ENCODE measurements around the gene FAM50B. TPM values are rescaled to one million over a fixed set of nuclear protein-coding genes. Genes with fewer than 3 reads are reported as not detected.

Gene FAM50B
- total and polyA plus RNA-seq, 10 of the 15 experiments (the other 5 are each of a cell fraction or from before 2014, with no cell fraction given): 0.58 to 10.2 (median 5.9) TPM

- DNase-seq (ENCODE audit: low read depth, low spot score): no peak
- H3K4me1 ChIP-seq (ENCODE audit: control insufficient read depth, insufficient read depth, low read length): no peaks in the 10 kb centered on the region
- POLR2A ChIA-PET: no interaction called here
- H4K20me1 ChIP-seq (ENCODE audit: control insufficient read depth, insufficient read depth): no peaks in the 10 kb centered on the region
- H3K27me3 ChIP-seq (replicated peaks in 1 of 2; ENCODE audit: control insufficient read depth in 2 of 2, insufficient read depth in 2 of 2, low read length in 1 of 2): no peaks in the 10 kb centered on the region
- RAD21 ChIA-PET (ENCODE audit: unreplicated experiment): interaction anchor here (1.0 to 1.1 kb wide), 2 partner anchors 38 to 96 kb away, joined by 3 read pairs; no protein-coding TSS in a partner anchor
- in situ Hi-C loops (cut with MboI): no loop called here
- TF ChIP-seq RAD21 (IDR thresholded peaks at IDR 0.05; ENCODE audit: insufficient read depth, low read depth, low read length): no peak
- no peak for TF ChIP-seq ZZZ3 (IDR thresholded peaks at IDR 0.05; ENCODE audit: control insufficient read depth, insufficient read length, low read depth)
- TF ChIP-seq CBFB (IDR thresholded peaks at IDR 0.05; ENCODE audit: low read depth): no peak
- TF ChIP-seq BACH1 (IDR thresholded peaks at IDR 0.05; ENCODE audit: borderline replicate concordance): no peak
- no peak for TF ChIP-seq E2F8 (IDR thresholded peaks at IDR 0.05; ENCODE audit: low read depth, partially characterized antibody)
- no peak for TF ChIP-seq SP1 (IDR thresholded peaks at IDR 0.05; ENCODE audit: low read depth, low read length)
- no peak for TF ChIP-seq EED (IDR thresholded peaks at IDR 0.05; ENCODE audit: low read depth)
- TF ChIP-seq CHD4 (IDR thresholded peaks at IDR 0.05): no peak
- no peak for TF ChIP-seq NR2C2 (IDR thresholded peaks at IDR 0.05; ENCODE audit: borderline replicate concordance, control insufficient read depth, insufficient read length, low read depth)
- TF ChIP-seq POLR2AphosphoS2 (IDR thresholded peaks at IDR 0.05; ENCODE audit: low read depth, low read length): no peak
- TF ChIP-seq EZH2 (IDR thresholded peaks at IDR 0.05; ENCODE audit: borderline replicate concordance, control insufficient read depth, low read depth, low read length): no peak
- no peak for TF ChIP-seq JUNB (IDR thresholded peaks at IDR 0.05)
- H3K36me3 ChIP-seq (ENCODE audit: control insufficient read depth in 2 of 2, insufficient read depth in 2 of 2, low read length in 1 of 2): no peaks in the 10 kb centered on the region
- no peak overlapping the region for H3K27ac ChIP-seq (ENCODE audit: control insufficient read depth, insufficient read depth)
- no TSS peak for BruUV-seq (replicated peaks)
- FAIRE-seq: no peak
- SMC1A ChIA-PET (ENCODE audit: uncharacterized antibody, unreplicated experiment): interaction anchor here (0.6 to 1.4 kb wide), 2 partner anchors 9 to 10 kb away, joined by 3 to 5 read pairs; no protein-coding TSS in a partner anchor
- H3K9me3 ChIP-seq (replicated peaks; ENCODE audit: control insufficient read depth, insufficient read depth, low read length): no peaks in the 10 kb centered on the region
- intact Hi-C loops (cut with micrococcal nuclease; ENCODE audit: unreplicated experiment): no loop called here
- no peak for ATAC-seq
- H3K4me2 ChIP-seq (ENCODE audit: control insufficient read depth, insufficient read depth): no peak overlapping the region
- no peak overlapping the region for H3K9ac ChIP-seq (ENCODE audit: control insufficient read depth, insufficient read depth, low read length)
- H2AFZ ChIP-seq (ENCODE audit: control insufficient read depth, low read depth, low read length): no peak overlapping the region
- no peak overlapping the region for H3K4me3 ChIP-seq
- H3K79me2 ChIP-seq (ENCODE audit: control insufficient read depth, insufficient read depth, low read length): no peaks in the 10 kb centered on the region
- CTCF ChIA-PET: interaction anchor here (1.0 to 1.3 kb wide), 4 partner anchors 12 to 590 kb away, joined by 3 read pairs; no protein-coding TSS in a partner anchor
- WGBS (ENCODE audit: insufficient coverage, insufficient replicate concordance, low lambda C conversion rate, missing lambda C conversion rate): 69% methylated on average over 9 of the region's 9 CpGs
Measured at GRCh38 chr6:3841711-3842565, 7.2 kb upstream of the FAM50B start.

All from GM12878 (cell line).